WTC11 (cell line): ENCODE measurements around the gene ZNF738. TPM values are rescaled to one million over a fixed set of nuclear protein-coding genes. Genes with fewer than 3 reads are reported as not detected.
A peak's percentile ranks its signal among the peaks of the same experiment; 100 is the strongest.

ENCODE experiments used
- ATAC-seq: fragments of 200-7000 bp; cut with Tn5 transposase; 2 replicates; pipeline ENCODE4 v1.10.0; 2021; ENCODE audit warnings: mild to moderate bottlenecking, moderate library complexity
- Bru-seq: library from RNA; stranded (reverse); fragments of 400-500 nt; gene quantifications from one replicate; lab custom pipeline; 2021; lab: Mats Ljungman, UMichigan
- CTCF ChIA-PET: fragments of 300-600 bp; sonication (Branson Sonifier 250); formaldehyde crosslinking; loops from one replicate; lab custom pipeline; 2021; ENCODE audit warnings: antibody characterized with exemption; lab: Charles Lee
- POLR2A ChIA-PET: fragments of 350-600 bp; sonication (Branson Sonifier 250); formaldehyde crosslinking; loops from one replicate; lab custom pipeline; 2021; ENCODE audit warnings: antibody characterized with exemption; lab: Charles Lee
- DNase-seq: peaks from one replicate; pipeline ENCODE4 v3.0.0; 2021; ENCODE audit warnings: low spot score
- H3K27ac Mint-ChIP-seq: 2 replicates; pipeline ENCODE4 v1.8.0; 2021; ENCODE audit warnings: mixed read lengths
- H3K27me3 Mint-ChIP-seq: 2 replicates; pipeline ENCODE4 v1.8.0; 2021; ENCODE audit warnings: low read depth, mild to moderate bottlenecking, moderate library complexity, mixed read lengths
- H3K36me3 Mint-ChIP-seq: 2 replicates; pipeline ENCODE4 v1.8.0; 2021; ENCODE audit warnings: mixed read lengths
- H3K4me1 Mint-ChIP-seq: 2 replicates; pipeline ENCODE4 v1.8.0; 2022; ENCODE audit warnings: mixed read lengths
- H3K4me3 Mint-ChIP-seq: 2 replicates; pipeline ENCODE4 v1.8.0; 2021; ENCODE audit warnings: mild to moderate bottlenecking, moderate library complexity, mixed read lengths
- H3K9me3 Mint-ChIP-seq: 2 replicates; pipeline ENCODE4 v1.8.0; 2021; ENCODE audit warnings: mixed read lengths
- IRF2 ChIP-seq: sonication (generic); formaldehyde crosslinking; IDR thresholded peaks from 2 replicates; pipeline ENCODE4 v1.8.0; 2022; ENCODE audit warnings: low read depth, missing genetic modification reagents, borderline replicate concordance
- KAT7 ChIP-seq: sonication (generic); formaldehyde crosslinking; IDR thresholded peaks from 2 replicates; pipeline ENCODE4 v1.8.1; 2023; ENCODE audit warnings: missing genetic modification reagents, mild to moderate bottlenecking, borderline replicate concordance
- MYBL2 ChIP-seq: sonication (generic); formaldehyde crosslinking; IDR thresholded peaks from 2 replicates; pipeline ENCODE4 v1.8.1; 2023; ENCODE audit warnings: mild to moderate bottlenecking, moderate library complexity, missing genetic modification reagents
- TEAD1 ChIP-seq: sonication (generic); formaldehyde crosslinking; IDR thresholded peaks from 2 replicates; pipeline ENCODE4 v1.8.0; 2022; ENCODE audit warnings: mild to moderate bottlenecking, missing genetic modification reagents
- TP53 ChIP-seq: sonication (generic); formaldehyde crosslinking; IDR thresholded peaks from 2 replicates; pipeline ENCODE4 v1.8.1; 2023; ENCODE audit warnings: mild to moderate bottlenecking, missing genetic modification reagents
- ZNF219 ChIP-seq: sonication (generic); formaldehyde crosslinking; IDR thresholded peaks from 2 replicates; pipeline ENCODE4 v1.8.0; 2023; ENCODE audit warnings: missing genetic modification reagents, mild to moderate bottlenecking, borderline replicate concordance
- ZNF263 ChIP-seq: sonication (generic); formaldehyde crosslinking; IDR thresholded peaks from 2 replicates; pipeline ENCODE4 v1.8.1; 2022; ENCODE audit warnings: low read depth, mild to moderate bottlenecking, moderate library complexity, missing genetic modification reagents
- ZNF317 ChIP-seq: sonication (generic); formaldehyde crosslinking; IDR thresholded peaks from 2 replicates; pipeline ENCODE4 v1.8.1; 2023; ENCODE audit warnings: low read depth, mild to moderate bottlenecking, moderate library complexity, missing genetic modification reagents, borderline replicate concordance
- long read RNA-seq, 3 experiments: library from RNA in 1 of 3; library from capped mRNA in 1 of 3; library from polyadenylated mRNA in 1 of 3; unstranded in 2 of 3; stranded (forward) in 1 of 3; transcript quantifications; one replicate each; pipeline ENCODE4 v2.0.0, GENCODE V29; 2021
- total RNA-seq: library from RNA; stranded (reverse); gene quantifications from 3 replicates; pipeline ENCODE4 v1.2.3, GENCODE V29; 2021
- TF ChIP-seq, protein P1 (sequence below): sonication (generic); formaldehyde crosslinking; IDR thresholded peaks from 2 replicates; pipeline ENCODE4 v1.8.1; 2022; ENCODE audit warnings: missing genetic modification reagents, borderline replicate concordance
- TF ChIP-seq, protein P2 (sequence below): fragments of 250-450 bp; sonication (Bioruptor Pico); IDR thresholded peaks from 2 replicates; pipeline ENCODE4 v1.8.0; 2021; ENCODE audit warnings: mild to moderate bottlenecking
- TF ChIP-seq, protein P3 (sequence below): sonication (generic); formaldehyde crosslinking; IDR thresholded peaks from 2 replicates; pipeline ENCODE4 v1.8.0; 2022; ENCODE audit warnings: mild to moderate bottlenecking, missing genetic modification reagents
- TF ChIP-seq, protein P4 (sequence below): sonication (generic); formaldehyde crosslinking; IDR thresholded peaks from 2 replicates; pipeline ENCODE4 v1.8.1; 2023; ENCODE audit warnings: mild to moderate bottlenecking, missing genetic modification reagents
- TF ChIP-seq, protein P5 (sequence below): sonication (generic); formaldehyde crosslinking; IDR thresholded peaks from 2 replicates; pipeline ENCODE4 v1.8.0; 2023; ENCODE audit warnings: mild to moderate bottlenecking, missing genetic modification reagents
- TF ChIP-seq, protein P6 (sequence below): sonication (generic); formaldehyde crosslinking; IDR thresholded peaks from 2 replicates; pipeline ENCODE4 v1.8.1; 2023; ENCODE audit warnings: mild to moderate bottlenecking, missing genetic modification reagents, moderate library complexity
- TF ChIP-seq, protein P7 (sequence below): sonication (generic); formaldehyde crosslinking; IDR thresholded peaks from 2 replicates; pipeline ENCODE4 v1.8.1; 2023; ENCODE audit warnings: mild to moderate bottlenecking, missing genetic modification reagents, borderline replicate concordance
- TF ChIP-seq, protein P8 (sequence below): fragments of 250-450 bp; sonication (Bioruptor Pico); IDR thresholded peaks from 2 replicates; pipeline ENCODE4 v1.9.0; 2021; ENCODE audit warnings: mild to moderate bottlenecking

Gene ZNF738
- total RNA-seq (48.4 to 52.0 TPM (median 49.7 TPM) in 3 replicates), Bru-seq, nascent RNA (percentile 98 among the genes with signal in this experiment)
- long read RNA-seq, experiment 1, transcript ZNF738-202 (5 exons, 1,142 nt): minor isoform, 6 of 70 reads
- long read RNA-seq, experiment 1, transcript ZNF738-201 (5 exons, 2,442 nt): major isoform, 38 of 70 reads
- long read RNA-seq, experiment 1, partial matches to known transcripts: 7 of 70 reads
- long read RNA-seq, experiment 1, other reads (novel, unspliced or antisense): 15 of 70 reads
- long read RNA-seq, experiment 2, transcript ZNF738-202 (5 exons, 1,142 nt): major isoform, 7 of 34 reads
- long read RNA-seq, experiment 2, transcript ZNF738-201 (5 exons, 2,442 nt): major isoform, 7 of 34 reads
- long read RNA-seq, experiment 2, partial matches to known transcripts: 2 of 34 reads
- long read RNA-seq, experiment 2, other reads (novel, unspliced or antisense): 18 of 34 reads
- long read RNA-seq, experiment 3, transcript ZNF738-202 (5 exons, 1,142 nt): minor isoform, 12 of 36 reads
- long read RNA-seq, experiment 3, transcript ZNF738-201 (5 exons, 2,442 nt): major isoform, 17 of 36 reads
- long read RNA-seq, experiment 3, partial matches to known transcripts: 5 of 36 reads
- long read RNA-seq, experiment 3, other reads (novel, unspliced or antisense): 2 of 36 reads

DNA sequence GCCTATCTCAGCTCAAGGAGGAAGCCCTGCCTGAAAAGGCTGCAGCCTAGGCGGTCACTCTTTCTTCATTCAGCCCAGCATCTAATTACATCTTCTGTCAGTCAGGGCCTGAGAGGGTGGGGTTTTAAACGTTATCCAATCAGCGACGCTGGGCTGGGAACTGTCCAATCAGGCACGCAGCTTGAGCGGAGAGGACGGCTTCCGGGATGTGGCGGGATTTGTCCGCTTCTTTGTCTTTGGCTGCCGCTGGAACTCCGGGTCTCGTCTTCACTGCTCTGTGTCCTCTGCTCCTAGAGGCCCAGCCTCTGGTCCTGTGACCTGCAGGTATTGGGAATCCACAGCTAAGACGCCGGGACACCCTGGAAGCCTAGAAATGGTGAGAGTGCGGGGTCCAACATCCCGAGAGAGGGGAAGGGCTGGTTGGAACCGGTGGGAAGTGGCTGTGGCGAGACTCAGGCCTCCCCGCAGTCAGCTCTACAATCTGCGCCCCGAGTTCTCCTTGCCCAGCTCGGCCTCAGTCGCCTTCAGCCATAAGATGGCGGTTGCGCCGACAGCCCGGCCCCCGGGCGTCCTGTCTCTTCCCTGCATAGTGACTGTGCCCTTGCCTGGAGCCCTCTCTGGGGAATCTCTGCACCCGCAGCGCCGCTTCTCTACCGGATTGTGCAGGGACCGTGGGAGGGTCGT is at the start of gene ZNF738:
Gene ZNF738, plus strand, starts transcription at position 233 of the 684 bp plus-strand sequence. Its CDS starts 141 bp downstream, at position 374.
- ChIA-PET POLR2A (interaction anchor here (1.0 to 3.4 kb wide), 8 partner anchors 31 to 1891 kb away, joined by 3 to 46 read pairs (median 4); partner anchors contain the start of genes ZNF43, ZNF493, ZNF708 and ZNF714), CTCF (interaction anchor here (0.9 to 1.1 kb wide), 3 partner anchors 73 to 217 kb away, joined by 4 to 5 read pairs (median 4); partner anchors contain the start of gene ZNF431)
- Mint-ChIP-seq H3K4me1 (peaks cover 14% of the 10 kb centered on the region), H3K36me3 (peaks cover 34% of the 10 kb centered on the region), H3K9me3 (no peaks in the 10 kb centered on the region), H3K4me3 (peak within 1 kb of the TSS; percentile 100), H3K27me3 (no peaks in the 10 kb centered on the region), H3K27ac (peak within 1 kb of the TSS; percentile 100)
- DNase-seq: peak; percentile 94
- ATAC-seq: peak; percentile 98
- TF ChIP-seq, protein P1, sequence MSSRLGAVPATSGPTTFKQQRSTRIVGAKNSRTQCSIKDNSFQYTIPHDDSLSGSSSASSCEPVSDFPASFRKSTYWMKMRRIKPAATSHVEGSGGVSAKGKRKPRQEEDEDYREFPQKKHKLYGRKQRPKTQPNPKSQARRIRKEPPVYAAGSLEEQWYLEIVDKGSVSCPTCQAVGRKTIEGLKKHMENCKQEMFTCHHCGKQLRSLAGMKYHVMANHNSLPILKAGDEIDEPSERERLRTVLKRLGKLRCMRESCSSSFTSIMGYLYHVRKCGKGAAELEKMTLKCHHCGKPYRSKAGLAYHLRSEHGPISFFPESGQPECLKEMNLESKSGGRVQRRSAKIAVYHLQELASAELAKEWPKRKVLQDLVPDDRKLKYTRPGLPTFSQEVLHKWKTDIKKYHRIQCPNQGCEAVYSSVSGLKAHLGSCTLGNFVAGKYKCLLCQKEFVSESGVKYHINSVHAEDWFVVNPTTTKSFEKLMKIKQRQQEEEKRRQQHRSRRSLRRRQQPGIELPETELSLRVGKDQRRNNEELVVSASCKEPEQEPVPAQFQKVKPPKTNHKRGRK: no peak
- TF ChIP-seq, protein P2, sequence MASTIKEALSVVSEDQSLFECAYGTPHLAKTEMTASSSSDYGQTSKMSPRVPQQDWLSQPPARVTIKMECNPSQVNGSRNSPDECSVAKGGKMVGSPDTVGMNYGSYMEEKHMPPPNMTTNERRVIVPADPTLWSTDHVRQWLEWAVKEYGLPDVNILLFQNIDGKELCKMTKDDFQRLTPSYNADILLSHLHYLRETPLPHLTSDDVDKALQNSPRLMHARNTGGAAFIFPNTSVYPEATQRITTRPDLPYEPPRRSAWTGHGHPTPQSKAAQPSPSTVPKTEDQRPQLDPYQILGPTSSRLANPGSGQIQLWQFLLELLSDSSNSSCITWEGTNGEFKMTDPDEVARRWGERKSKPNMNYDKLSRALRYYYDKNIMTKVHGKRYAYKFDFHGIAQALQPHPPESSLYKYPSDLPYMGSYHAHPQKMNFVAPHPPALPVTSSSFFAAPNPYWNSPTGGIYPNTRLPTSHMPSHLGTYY (CRISPR knock-in tag): no peak
- TF ChIP-seq ZNF263 (CRISPR knock-in tag): no peak
- TF ChIP-seq, protein P3, sequence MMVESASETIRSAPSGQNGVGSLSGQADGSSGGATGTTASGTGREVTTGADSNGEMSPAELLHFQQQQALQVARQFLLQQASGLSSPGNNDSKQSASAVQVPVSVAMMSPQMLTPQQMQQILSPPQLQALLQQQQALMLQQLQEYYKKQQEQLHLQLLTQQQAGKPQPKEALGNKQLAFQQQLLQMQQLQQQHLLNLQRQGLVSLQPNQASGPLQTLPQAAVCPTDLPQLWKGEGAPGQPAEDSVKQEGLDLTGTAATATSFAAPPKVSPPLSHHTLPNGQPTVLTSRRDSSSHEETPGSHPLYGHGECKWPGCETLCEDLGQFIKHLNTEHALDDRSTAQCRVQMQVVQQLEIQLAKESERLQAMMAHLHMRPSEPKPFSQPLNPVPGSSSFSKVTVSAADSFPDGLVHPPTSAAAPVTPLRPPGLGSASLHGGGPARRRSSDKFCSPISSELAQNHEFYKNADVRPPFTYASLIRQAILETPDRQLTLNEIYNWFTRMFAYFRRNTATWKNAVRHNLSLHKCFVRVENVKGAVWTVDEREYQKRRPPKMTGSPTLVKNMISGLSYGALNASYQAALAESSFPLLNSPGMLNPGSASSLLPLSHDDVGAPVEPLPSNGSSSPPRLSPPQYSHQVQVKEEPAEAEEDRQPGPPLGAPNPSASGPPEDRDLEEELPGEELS (CRISPR knock-in tag): peak; percentile 65; the same call in 1 of the 2 replicates
- TF ChIP-seq, protein P4, sequence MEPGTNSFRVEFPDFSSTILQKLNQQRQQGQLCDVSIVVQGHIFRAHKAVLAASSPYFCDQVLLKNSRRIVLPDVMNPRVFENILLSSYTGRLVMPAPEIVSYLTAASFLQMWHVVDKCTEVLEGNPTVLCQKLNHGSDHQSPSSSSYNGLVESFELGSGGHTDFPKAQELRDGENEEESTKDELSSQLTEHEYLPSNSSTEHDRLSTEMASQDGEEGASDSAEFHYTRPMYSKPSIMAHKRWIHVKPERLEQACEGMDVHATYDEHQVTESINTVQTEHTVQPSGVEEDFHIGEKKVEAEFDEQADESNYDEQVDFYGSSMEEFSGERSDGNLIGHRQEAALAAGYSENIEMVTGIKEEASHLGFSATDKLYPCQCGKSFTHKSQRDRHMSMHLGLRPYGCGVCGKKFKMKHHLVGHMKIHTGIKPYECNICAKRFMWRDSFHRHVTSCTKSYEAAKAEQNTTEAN (CRISPR knock-in tag): no peak
- TF ChIP-seq TEAD1 (CRISPR knock-in tag): peak; percentile 57; the same call in 1 of the 2 replicates
- TF ChIP-seq, protein P5, sequence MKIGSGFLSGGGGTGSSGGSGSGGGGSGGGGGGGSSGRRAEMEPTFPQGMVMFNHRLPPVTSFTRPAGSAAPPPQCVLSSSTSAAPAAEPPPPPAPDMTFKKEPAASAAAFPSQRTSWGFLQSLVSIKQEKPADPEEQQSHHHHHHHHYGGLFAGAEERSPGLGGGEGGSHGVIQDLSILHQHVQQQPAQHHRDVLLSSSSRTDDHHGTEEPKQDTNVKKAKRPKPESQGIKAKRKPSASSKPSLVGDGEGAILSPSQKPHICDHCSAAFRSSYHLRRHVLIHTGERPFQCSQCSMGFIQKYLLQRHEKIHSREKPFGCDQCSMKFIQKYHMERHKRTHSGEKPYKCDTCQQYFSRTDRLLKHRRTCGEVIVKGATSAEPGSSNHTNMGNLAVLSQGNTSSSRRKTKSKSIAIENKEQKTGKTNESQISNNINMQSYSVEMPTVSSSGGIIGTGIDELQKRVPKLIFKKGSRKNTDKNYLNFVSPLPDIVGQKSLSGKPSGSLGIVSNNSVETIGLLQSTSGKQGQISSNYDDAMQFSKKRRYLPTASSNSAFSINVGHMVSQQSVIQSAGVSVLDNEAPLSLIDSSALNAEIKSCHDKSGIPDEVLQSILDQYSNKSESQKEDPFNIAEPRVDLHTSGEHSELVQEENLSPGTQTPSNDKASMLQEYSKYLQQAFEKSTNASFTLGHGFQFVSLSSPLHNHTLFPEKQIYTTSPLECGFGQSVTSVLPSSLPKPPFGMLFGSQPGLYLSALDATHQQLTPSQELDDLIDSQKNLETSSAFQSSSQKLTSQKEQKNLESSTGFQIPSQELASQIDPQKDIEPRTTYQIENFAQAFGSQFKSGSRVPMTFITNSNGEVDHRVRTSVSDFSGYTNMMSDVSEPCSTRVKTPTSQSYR (CRISPR knock-in tag): no peak
- TF ChIP-seq TP53 (CRISPR knock-in tag): no peak
- TF ChIP-seq, protein P6, sequence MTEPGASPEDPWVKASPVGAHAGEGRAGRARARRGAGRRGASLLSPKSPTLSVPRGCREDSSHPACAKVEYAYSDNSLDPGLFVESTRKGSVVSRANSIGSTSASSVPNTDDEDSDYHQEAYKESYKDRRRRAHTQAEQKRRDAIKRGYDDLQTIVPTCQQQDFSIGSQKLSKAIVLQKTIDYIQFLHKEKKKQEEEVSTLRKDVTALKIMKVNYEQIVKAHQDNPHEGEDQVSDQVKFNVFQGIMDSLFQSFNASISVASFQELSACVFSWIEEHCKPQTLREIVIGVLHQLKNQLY (CRISPR knock-in tag): no peak
- 0 out of 2 replicates have a peak, but pooled peaks have one; percentile 33 for TF ChIP-seq ZNF219 (CRISPR knock-in tag)
- no peak for TF ChIP-seq ZNF317 (CRISPR knock-in tag)
- TF ChIP-seq, protein P7, sequence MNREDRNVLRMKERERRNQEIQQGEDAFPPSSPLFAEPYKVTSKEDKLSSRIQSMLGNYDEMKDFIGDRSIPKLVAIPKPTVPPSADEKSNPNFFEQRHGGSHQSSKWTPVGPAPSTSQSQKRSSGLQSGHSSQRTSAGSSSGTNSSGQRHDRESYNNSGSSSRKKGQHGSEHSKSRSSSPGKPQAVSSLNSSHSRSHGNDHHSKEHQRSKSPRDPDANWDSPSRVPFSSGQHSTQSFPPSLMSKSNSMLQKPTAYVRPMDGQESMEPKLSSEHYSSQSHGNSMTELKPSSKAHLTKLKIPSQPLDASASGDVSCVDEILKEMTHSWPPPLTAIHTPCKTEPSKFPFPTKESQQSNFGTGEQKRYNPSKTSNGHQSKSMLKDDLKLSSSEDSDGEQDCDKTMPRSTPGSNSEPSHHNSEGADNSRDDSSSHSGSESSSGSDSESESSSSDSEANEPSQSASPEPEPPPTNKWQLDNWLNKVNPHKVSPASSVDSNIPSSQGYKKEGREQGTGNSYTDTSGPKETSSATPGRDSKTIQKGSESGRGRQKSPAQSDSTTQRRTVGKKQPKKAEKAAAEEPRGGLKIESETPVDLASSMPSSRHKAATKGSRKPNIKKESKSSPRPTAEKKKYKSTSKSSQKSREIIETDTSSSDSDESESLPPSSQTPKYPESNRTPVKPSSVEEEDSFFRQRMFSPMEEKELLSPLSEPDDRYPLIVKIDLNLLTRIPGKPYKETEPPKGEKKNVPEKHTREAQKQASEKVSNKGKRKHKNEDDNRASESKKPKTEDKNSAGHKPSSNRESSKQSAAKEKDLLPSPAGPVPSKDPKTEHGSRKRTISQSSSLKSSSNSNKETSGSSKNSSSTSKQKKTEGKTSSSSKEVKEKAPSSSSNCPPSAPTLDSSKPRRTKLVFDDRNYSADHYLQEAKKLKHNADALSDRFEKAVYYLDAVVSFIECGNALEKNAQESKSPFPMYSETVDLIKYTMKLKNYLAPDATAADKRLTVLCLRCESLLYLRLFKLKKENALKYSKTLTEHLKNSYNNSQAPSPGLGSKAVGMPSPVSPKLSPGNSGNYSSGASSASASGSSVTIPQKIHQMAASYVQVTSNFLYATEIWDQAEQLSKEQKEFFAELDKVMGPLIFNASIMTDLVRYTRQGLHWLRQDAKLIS (CRISPR knock-in tag): no peak
- no peak for TF ChIP-seq IRF2 (CRISPR knock-in tag)
- TF ChIP-seq, protein P8, sequence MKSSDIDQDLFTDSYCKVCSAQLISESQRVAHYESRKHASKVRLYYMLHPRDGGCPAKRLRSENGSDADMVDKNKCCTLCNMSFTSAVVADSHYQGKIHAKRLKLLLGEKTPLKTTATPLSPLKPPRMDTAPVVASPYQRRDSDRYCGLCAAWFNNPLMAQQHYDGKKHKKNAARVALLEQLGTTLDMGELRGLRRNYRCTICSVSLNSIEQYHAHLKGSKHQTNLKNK (CRISPR knock-in tag): no peak
- TF ChIP-seq MYBL2 (CRISPR knock-in tag): no peak
- TF ChIP-seq KAT7 (CRISPR knock-in tag): 0 out of 2 replicates have a peak, but pooled peaks have one; percentile 29
